HUES48 (cell line): ENCODE data around the gene PPIB.

Source experiments
- H3K27ac ChIP-seq: one replicate; pipeline ENCODE4 v1.7.0; 2013; ENCODE audit warnings: low read depth, low read length, inconsistent platforms
- H3K27me3 ChIP-seq: 2 replicates; pipeline ENCODE4 v1.6.1; 2013; ENCODE audit warnings: mild to moderate bottlenecking, low read length; ENCODE audit not compliant: control insufficient read depth, insufficient read depth
- H3K36me3 ChIP-seq: 2 replicates; pipeline ENCODE4 v1.6.1; 2013; ENCODE audit warnings: low read length; ENCODE audit not compliant: control insufficient read depth, insufficient read depth
- H3K4me1 ChIP-seq: 2 replicates; pipeline ENCODE4 v1.6.1; 2013; ENCODE audit warnings: mild to moderate bottlenecking, low read length; ENCODE audit not compliant: control insufficient read depth, insufficient read depth
- H3K4me3 ChIP-seq: 2 replicates; pipeline ENCODE4 v1.5.1; 2013; ENCODE audit warnings: mild to moderate bottlenecking, low read depth, low read length
- H3K9ac ChIP-seq: 2 replicates; pipeline ENCODE4 v1.6.1; 2013; ENCODE audit warnings: mild to moderate bottlenecking, low read depth, low read length, moderate library complexity
- H3K9me3 ChIP-seq: 2 replicates; pipeline ENCODE4 v1.6.1; 2013; ENCODE audit warnings: low read length; ENCODE audit not compliant: control insufficient read depth, insufficient read depth

PPIB gene

GRCh38 chr15:64157599-64158125 is 5.2 kb downstream of the PPIB start:
- H3K4me1 ChIP-seq, result peaks cover 9% of the 10 kb centered on the region

GRCh38 chr15:64156652-64157331 is 6.0 kb downstream of the PPIB start:
- Histone ChIP-seq H3K9ac (no peak overlapping the region), H3K27me3 (peaks cover 14% of the 10 kb centered on the region), H3K4me3 (no peak overlapping the region), H3K27ac (no peak overlapping the region), H3K36me3 (peaks cover 67% of the 10 kb centered on the region), H3K4me1 (peaks cover 8% of the 10 kb centered on the region), H3K9me3 (no peaks in the 10 kb centered on the region)

More at GRCh38 chr15:64157599-64158125, 5.2 kb downstream of the PPIB start:
- Histone ChIP-seq H3K27me3 (peaks cover 5% of the 10 kb centered on the region), H3K27ac (no peak overlapping the region), H3K4me3 (no peak overlapping the region), H3K9me3 (no peaks in the 10 kb centered on the region), H3K36me3 (peaks cover 68% of the 10 kb centered on the region), H3K9ac (no peak overlapping the region)

GRCh38 chr15:64155802-64156651 is 6.8 kb downstream of the PPIB start:
- no peak overlapping the region for H3K4me3 ChIP-seq
- H3K4me1 ChIP-seq, result peaks cover 7% of the 10 kb centered on the region
- H3K9me3 ChIP-seq, result no peaks in the 10 kb centered on the region
- H3K27ac ChIP-seq, result no peak overlapping the region
- peaks cover 63% of the 10 kb centered on the region for H3K36me3 ChIP-seq
- peaks cover 16% of the 10 kb centered on the region for H3K27me3 ChIP-seq
- H3K9ac ChIP-seq, result no peak overlapping the region

- Histone ChIP-seq H3K4me1 (peaks cover 9% of the 10 kb centered on the region), H3K9ac (no peak overlapping the region), H3K4me3 (0 out of 2 replicates have a peak overlapping the region, but pooled peaks have one; percentile 24), H3K27me3 (peaks cover 18% of the 10 kb centered on the region), H3K27ac (peak overlapping the region; percentile 36), H3K9me3 (no peaks in the 10 kb centered on the region), H3K36me3 (peaks cover 46% of the 10 kb centered on the region)
Measured at GRCh38 chr15:64153480-64154367, 9.1 kb downstream of the PPIB start.

GRCh38 chr15:64152507-64153387 is 10.1 kb downstream of the PPIB start:
- Histone ChIP-seq H3K4me3 (peak overlapping the region; percentile 78), H3K9me3 (no peaks in the 10 kb centered on the region), H3K27ac (no peak overlapping the region), H3K4me1 (peaks cover 9% of the 10 kb centered on the region), H3K9ac (no peak overlapping the region), H3K27me3 (peaks cover 18% of the 10 kb centered on the region), H3K36me3 (peaks cover 36% of the 10 kb centered on the region)

GRCh38 chr15:64151727-64152506 is 10.9 kb downstream of the PPIB start, which contains the start of gene SNX22:
Gene SNX22 (plus strand): TSS chr15:64151731. CDS start chr15:64151776, 45 bp downstream.
- H3K27ac ChIP-seq, result no peak within 1 kb of the TSS
- H3K36me3 ChIP-seq, result peaks cover 28% of the 10 kb centered on the region
- H3K9me3 ChIP-seq, result no peaks in the 10 kb centered on the region
- peaks cover 18% of the 10 kb centered on the region for H3K27me3 ChIP-seq
- peak within 1 kb of the TSS; percentile 37; the same call in 1 of the 2 replicates for H3K9ac ChIP-seq
- peak within 1 kb of the TSS; percentile 78 for H3K4me3 ChIP-seq
- H3K4me1 ChIP-seq, result peaks cover 9% of the 10 kb centered on the region

- Histone ChIP-seq H3K4me3 (no peak overlapping the region), H3K27ac (no peak overlapping the region), H3K27me3 (peaks cover 18% of the 10 kb centered on the region), H3K36me3 (peaks cover 9% of the 10 kb centered on the region), H3K9ac (no peak overlapping the region), H3K4me1 (peaks cover 9% of the 10 kb centered on the region), H3K9me3 (no peaks in the 10 kb centered on the region)
Measured at GRCh38 chr15:64149893-64150578, 12.8 kb downstream of the PPIB start.

GRCh38 chr15:64149424-64149823 is 13.4 kb downstream of the PPIB start:
- peaks cover 9% of the 10 kb centered on the region for H3K4me1 ChIP-seq
- peaks cover 6% of the 10 kb centered on the region for H3K36me3 ChIP-seq
- no peak overlapping the region for H3K9ac ChIP-seq
- no peaks in the 10 kb centered on the region for H3K9me3 ChIP-seq
- H3K27me3 ChIP-seq, result peaks cover 18% of the 10 kb centered on the region
- H3K27ac ChIP-seq, result no peak overlapping the region
- no peak overlapping the region for H3K4me3 ChIP-seq

- H3K9ac ChIP-seq, result no peak overlapping the region
Measured at GRCh38 chr15:64148581-64148980, 14.2 kb downstream of the PPIB start.

More at GRCh38 chr15:64148581-64148980, 14.2 kb downstream of the PPIB start:
- Histone ChIP-seq H3K36me3 (no peaks in the 10 kb centered on the region), H3K27ac (no peak overlapping the region), H3K4me3 (no peak overlapping the region), H3K9me3 (no peaks in the 10 kb centered on the region), H3K27me3 (peaks cover 18% of the 10 kb centered on the region), H3K4me1 (peaks cover 9% of the 10 kb centered on the region)
